AG04450 (cell line): ENCODE results near the gene PRKAR2B. TPM values are rescaled to one million over a fixed set of nuclear protein-coding genes. Genes with fewer than 3 reads are reported as not detected.

ENCODE experiments used
- CTCF ChIA-PET: fragments of 300-600, 350-600 bp; formaldehyde crosslinking; extraction: SDS; loops from one replicate; lab custom pipeline; 2022; ENCODE audit warnings: antibody characterized with exemption, inconsistent platforms; lab: Charles Lee
- POLR2A ChIA-PET: fragments of 350-600 bp; formaldehyde crosslinking; extraction: SDS; loops from one replicate; lab custom pipeline; 2021; ENCODE audit warnings: antibody characterized with exemption, inconsistent platforms; lab: Yijun Ruan, JAX
- DNase-seq: peaks from one replicate; pipeline ENCODE4 v3.0.0-alpha.2; 2011; ENCODE audit warnings: low read depth, low spot score
- H3K27ac ChIP-seq: one replicate; pipeline ENCODE4 v1.5.1; 2012; ENCODE audit warnings: low read depth, low read length, control low read depth
- H3K27me3 ChIP-seq: one replicate; pipeline ENCODE4 v1.6.0; 2012; ENCODE audit warnings: low read length; ENCODE audit not compliant: control insufficient read depth, insufficient read depth
- H3K4me3 ChIP-seq: 2 replicates; pipeline ENCODE4 v1.5.1; 2011; ENCODE audit warnings: mild to moderate bottlenecking, low read depth, low read length, control low read depth
- H3K9me3 ChIP-seq: 2 replicates; pipeline ENCODE4 v1.5.1; 2012; ENCODE audit warnings: low read length; ENCODE audit not compliant: control insufficient read depth, insufficient read depth
- CTCF ChIP-seq: IDR thresholded peaks from 2 replicates; pipeline ENCODE4 v1.5.1; 2011; ENCODE audit warnings: low read depth, low read length, control low read depth, inconsistent platforms
- polyA plus RNA-seq: library from polyadenylated mRNA; depleted of rRNA; stranded (reverse); fragments of >200 nt; gene quantifications from 2 replicates; pipeline ENCODE4 v1.2.3, GENCODE V29; 2011

The PRKAR2B gene
- polyA plus RNA-seq, 1 experiment = 13.0 TPM

- Histone ChIP-seq H3K27ac (no peak overlapping the region), H3K27me3 (no peaks in the 10 kb centered on the region), H3K4me3 (no peak overlapping the region), H3K9me3 (no peaks in the 10 kb centered on the region)
- DNase-seq = no peak
- ChIA-PET POLR2A (no interaction called here), CTCF (no interaction called here)
- TF ChIP-seq CTCF = no peak
Observed at GRCh38 chr7:107059468-107059867, 15.0 kb downstream of the PRKAR2B start.

GRCh38 chr7:107063245-107064120, 19.0 kb downstream of the PRKAR2B start:
- no peak overlapping the region for H3K4me3 ChIP-seq
- no peaks in the 10 kb centered on the region for H3K9me3 ChIP-seq
- no peak for DNase-seq
- ChIA-PET CTCF (no interaction called here), POLR2A (no interaction called here)
- no peaks in the 10 kb centered on the region for H3K27me3 ChIP-seq
- no peak for TF ChIP-seq CTCF
- H3K27ac ChIP-seq = no peak overlapping the region

- H3K27ac ChIP-seq = no peak overlapping the region
- no peaks in the 10 kb centered on the region for H3K9me3 ChIP-seq
- no peak for DNase-seq
- H3K4me3 ChIP-seq = no peak overlapping the region
- CTCF ChIA-PET = no interaction called here
- POLR2A ChIA-PET = no interaction called here
- TF ChIP-seq CTCF = no peak
- no peaks in the 10 kb centered on the region for H3K27me3 ChIP-seq
Observed at GRCh38 chr7:107064255-107064654, 19.8 kb downstream of the PRKAR2B start.

- ChIA-PET CTCF (no interaction called here), POLR2A (no interaction called here)
- H3K27me3 ChIP-seq = no peaks in the 10 kb centered on the region
- no peak for TF ChIP-seq CTCF
- H3K27ac ChIP-seq = no peak overlapping the region
- H3K9me3 ChIP-seq = no peaks in the 10 kb centered on the region
- H3K4me3 ChIP-seq = no peak overlapping the region
- DNase-seq = no peak
Observed at GRCh38 chr7:107065929-107066247, 21.4 kb downstream of the PRKAR2B start.

- ChIA-PET CTCF (interaction anchor here (1.2 kb wide), 1 partner anchor 55 kb away, joined by 3 read pairs; no protein-coding TSS in a partner anchor), POLR2A (no interaction called here)
- DNase-seq = no peak
- Histone ChIP-seq H3K9me3 (no peaks in the 10 kb centered on the region), H3K27me3 (no peaks in the 10 kb centered on the region), H3K4me3 (no peak overlapping the region), H3K27ac (no peak overlapping the region)
- TF ChIP-seq CTCF = no peak
Observed at GRCh38 chr7:107068156-107068555, 23.7 kb downstream of the PRKAR2B start.
